OCI-LY7 (cell line): Measurements from ENCODE around the gene RPS14.

ENCODE experiments used
- EZH2phosphoT487 ChIP-seq: fragments of 200-600 bp; sonication (generic); IDR thresholded peaks from 2 replicates; pipeline ENCODE4 v1.6.1; 2018; ENCODE audit warnings: low read depth, borderline replicate concordance, mild to moderate bottlenecking, mixed run types, antibody characterized with exemption, low read length, moderate library complexity, mixed read lengths
- TF ChIP-seq, protein P1 (sequence below): fragments of 200-600 bp; sonication (generic); conservative IDR thresholded peaks from 2 replicates; pipeline ENCODE4 v1.5.1; 2014; ENCODE audit warnings: mild to moderate bottlenecking, antibody characterized with exemption, low read length, moderate library complexity, mixed read lengths

DNA sequence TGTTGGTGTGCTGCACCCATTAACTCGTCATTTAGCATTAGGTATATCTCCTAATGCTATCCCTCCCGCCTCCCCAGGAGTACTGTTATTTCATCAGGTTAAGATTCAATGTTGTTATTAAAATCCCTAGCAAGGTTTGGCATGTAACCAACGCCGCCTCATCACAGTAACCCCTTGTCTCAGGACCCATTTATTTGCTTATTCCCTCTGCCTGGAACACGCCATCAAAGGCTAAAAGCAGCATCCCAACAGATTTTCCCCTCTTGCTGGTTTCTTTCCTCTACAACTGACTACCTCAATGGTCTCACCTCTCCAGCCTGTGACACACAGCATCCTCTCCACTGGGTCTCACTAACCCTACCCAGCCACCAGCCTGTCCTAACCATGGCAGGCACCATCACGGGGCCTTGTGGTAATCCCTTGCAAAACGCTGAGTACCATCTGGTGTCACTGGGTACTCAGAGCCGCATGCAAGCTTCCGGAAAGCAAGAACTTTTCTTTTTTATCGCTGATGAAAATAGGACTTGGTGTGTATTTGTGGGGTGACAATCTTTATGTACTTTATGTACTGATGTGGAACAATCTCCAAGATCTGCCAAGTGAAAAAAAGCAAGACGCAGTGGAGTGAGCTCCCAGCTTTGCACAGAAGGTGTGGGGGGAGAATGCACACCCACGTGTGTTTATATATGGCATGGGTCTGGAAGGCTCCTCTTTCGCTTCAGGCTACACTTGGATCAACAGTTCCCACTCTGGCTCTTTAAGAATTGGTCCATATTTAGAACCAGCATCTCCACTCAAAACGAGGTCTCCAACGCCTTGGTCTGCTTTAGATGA is 6.1 kb downstream of the RPS14 start:
- TF ChIP-seq, protein P1, sequence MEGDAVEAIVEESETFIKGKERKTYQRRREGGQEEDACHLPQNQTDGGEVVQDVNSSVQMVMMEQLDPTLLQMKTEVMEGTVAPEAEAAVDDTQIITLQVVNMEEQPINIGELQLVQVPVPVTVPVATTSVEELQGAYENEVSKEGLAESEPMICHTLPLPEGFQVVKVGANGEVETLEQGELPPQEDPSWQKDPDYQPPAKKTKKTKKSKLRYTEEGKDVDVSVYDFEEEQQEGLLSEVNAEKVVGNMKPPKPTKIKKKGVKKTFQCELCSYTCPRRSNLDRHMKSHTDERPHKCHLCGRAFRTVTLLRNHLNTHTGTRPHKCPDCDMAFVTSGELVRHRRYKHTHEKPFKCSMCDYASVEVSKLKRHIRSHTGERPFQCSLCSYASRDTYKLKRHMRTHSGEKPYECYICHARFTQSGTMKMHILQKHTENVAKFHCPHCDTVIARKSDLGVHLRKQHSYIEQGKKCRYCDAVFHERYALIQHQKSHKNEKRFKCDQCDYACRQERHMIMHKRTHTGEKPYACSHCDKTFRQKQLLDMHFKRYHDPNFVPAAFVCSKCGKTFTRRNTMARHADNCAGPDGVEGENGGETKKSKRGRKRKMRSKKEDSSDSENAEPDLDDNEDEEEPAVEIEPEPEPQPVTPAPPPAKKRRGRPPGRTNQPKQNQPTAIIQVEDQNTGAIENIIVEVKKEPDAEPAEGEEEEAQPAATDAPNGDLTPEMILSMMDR: no peak
- TF ChIP-seq EZH2phosphoT487: no peak
